ENCODE measurements around the gene BAZ1A. TPM values are rescaled to one million over a fixed set of nuclear protein-coding genes. Genes with fewer than 3 reads are reported as not detected.

BAZ1A gene
- total and polyA plus RNA-seq, 2 donors (not counting 1 experiment from before 2014, with no cell fraction given): 18.8 to 36.8 TPM

- H3K9me3 ChIP-seq (ENCODE audit: control extremely low read depth in 1 of 3, control insufficient read depth in 2 of 3, insufficient read depth in 1 of 3, low read length in 2 of 3): no peaks in the 10 kb centered on the region
- DNase-seq: no peak
- H3K27me3 ChIP-seq (replicated peaks in 1 of 4; ENCODE audit: control extremely low read depth in 1 of 4, control insufficient read depth in 3 of 4, insufficient read depth in 4 of 4, low read length in 3 of 4): no peaks in the 10 kb centered on the region
- no peak for ATAC-seq (ENCODE audit: low read depth)
- Mint-ChIP-seq H3K27me3 (no peaks in the 10 kb centered on the region), H3K4me3 (no peak overlapping the region), H3K9me3 (ENCODE audit: insufficient read depth) (no peaks in the 10 kb centered on the region), H3K4me1 (no peaks in the 10 kb centered on the region), H3K27ac (no peak overlapping the region)
- ChIA-PET CTCF (no interaction called here), POLR2A (no interaction called here)
- H3K27ac ChIP-seq (ENCODE audit: low read length in 2 of 2): no peak overlapping the region
- no peak overlapping the region for H3K4me2 ChIP-seq (replicated peaks; ENCODE audit: low read depth, low read length, poor library complexity, severe bottlenecking)
- TF ChIP-seq, protein P1, sequence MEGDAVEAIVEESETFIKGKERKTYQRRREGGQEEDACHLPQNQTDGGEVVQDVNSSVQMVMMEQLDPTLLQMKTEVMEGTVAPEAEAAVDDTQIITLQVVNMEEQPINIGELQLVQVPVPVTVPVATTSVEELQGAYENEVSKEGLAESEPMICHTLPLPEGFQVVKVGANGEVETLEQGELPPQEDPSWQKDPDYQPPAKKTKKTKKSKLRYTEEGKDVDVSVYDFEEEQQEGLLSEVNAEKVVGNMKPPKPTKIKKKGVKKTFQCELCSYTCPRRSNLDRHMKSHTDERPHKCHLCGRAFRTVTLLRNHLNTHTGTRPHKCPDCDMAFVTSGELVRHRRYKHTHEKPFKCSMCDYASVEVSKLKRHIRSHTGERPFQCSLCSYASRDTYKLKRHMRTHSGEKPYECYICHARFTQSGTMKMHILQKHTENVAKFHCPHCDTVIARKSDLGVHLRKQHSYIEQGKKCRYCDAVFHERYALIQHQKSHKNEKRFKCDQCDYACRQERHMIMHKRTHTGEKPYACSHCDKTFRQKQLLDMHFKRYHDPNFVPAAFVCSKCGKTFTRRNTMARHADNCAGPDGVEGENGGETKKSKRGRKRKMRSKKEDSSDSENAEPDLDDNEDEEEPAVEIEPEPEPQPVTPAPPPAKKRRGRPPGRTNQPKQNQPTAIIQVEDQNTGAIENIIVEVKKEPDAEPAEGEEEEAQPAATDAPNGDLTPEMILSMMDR (IDR thresholded peaks at IDR 0.05): no peak
- no peaks in the 10 kb centered on the region for H3K79me2 ChIP-seq (ENCODE audit: control insufficient read depth, insufficient read depth, low read length)
- no peaks in the 10 kb centered on the region for H4K20me1 ChIP-seq (ENCODE audit: control insufficient read depth, insufficient read depth, low read length, poor library complexity, severe bottlenecking)
- intact Hi-C loops (cut with micrococcal nuclease): no loop called here
- WGBS (ENCODE audit: insufficient coverage): 88% methylated on average over 3 of the region's 4 CpGs
- no peaks in the 10 kb centered on the region for H3K4me1 ChIP-seq (ENCODE audit: control insufficient read depth in 2 of 2, insufficient read depth in 2 of 2, low read length in 2 of 2)
- no peaks in the 10 kb centered on the region for H3K36me3 ChIP-seq (replicated peaks in 1 of 2; ENCODE audit: control extremely low read depth in 1 of 2, control insufficient read depth in 1 of 2, extremely low read depth in 1 of 2, insufficient read depth in 2 of 2, low read length in 1 of 2)
- H3K9ac ChIP-seq (ENCODE audit: low read length): no peak overlapping the region
- H2AFZ ChIP-seq (ENCODE audit: insufficient read depth, low read depth, low read length, poor library complexity, severe bottlenecking): no peak overlapping the region
- H3K4me3 ChIP-seq (ENCODE audit: control extremely low read depth in 1 of 5, extremely low read depth in 1 of 5, insufficient read depth in 1 of 5, low read depth in 2 of 5, low read length in 4 of 5): no peak overlapping the region
Measured at GRCh38 chr14:34906287-34906686, 31.1 kb upstream of the BAZ1A start.

GRCh38 chr14:34895277-34895676 lies 20.1 kb upstream of the BAZ1A start:
- CTCF ChIA-PET: no interaction called here

More at GRCh38 chr14:34895277-34895676, 20.1 kb upstream of the BAZ1A start:
- POLR2A ChIA-PET: no interaction called here
- no peaks in the 10 kb centered on the region for H3K27me3 Mint-ChIP-seq
- Histone ChIP-seq H3K4me2 (replicated peaks; ENCODE audit: low read depth, low read length, poor library complexity, severe bottlenecking) (no peak overlapping the region), H3K27me3 (replicated peaks in 1 of 4; ENCODE audit: control extremely low read depth in 1 of 4, control insufficient read depth in 3 of 4, insufficient read depth in 4 of 4, low read length in 3 of 4) (no peaks in the 10 kb centered on the region), H2AFZ (ENCODE audit: insufficient read depth, low read depth, low read length, poor library complexity, severe bottlenecking) (no peak overlapping the region), H3K4me1 (ENCODE audit: control insufficient read depth in 2 of 2, insufficient read depth in 2 of 2, low read length in 2 of 2) (peaks cover 0 to 4% of the 10 kb centered on the region in 2 donors), H3K4me3 (ENCODE audit: control extremely low read depth in 1 of 5, extremely low read depth in 1 of 5, insufficient read depth in 1 of 5, low read depth in 2 of 5, low read length in 4 of 5) (no peak overlapping the region), H3K36me3 (replicated peaks in 1 of 2; ENCODE audit: control extremely low read depth in 1 of 2, control insufficient read depth in 1 of 2, extremely low read depth in 1 of 2, insufficient read depth in 2 of 2, low read length in 1 of 2) (no peaks in the 10 kb centered on the region), H3K79me2 (ENCODE audit: control insufficient read depth, insufficient read depth, low read length) (no peaks in the 10 kb centered on the region), H3K9me3 (ENCODE audit: control extremely low read depth in 1 of 3, control insufficient read depth in 2 of 3, insufficient read depth in 1 of 3, low read length in 2 of 3) (no peaks in the 10 kb centered on the region), H3K9ac (ENCODE audit: low read length) (no peak overlapping the region), H3K27ac (ENCODE audit: low read length in 2 of 2) (no peak overlapping the region), H4K20me1 (ENCODE audit: control insufficient read depth, insufficient read depth, low read length, poor library complexity, severe bottlenecking) (no peaks in the 10 kb centered on the region)
- ATAC-seq (ENCODE audit: low read depth) (no peak), DNase-seq (no peak)
- peaks cover 5% of the 10 kb centered on the region for H3K4me1 Mint-ChIP-seq
- H3K4me3 Mint-ChIP-seq: no peak overlapping the region
- no peaks in the 10 kb centered on the region for H3K9me3 Mint-ChIP-seq (ENCODE audit: insufficient read depth)
- intact Hi-C loops (cut with micrococcal nuclease): no loop called here
- no CpG with 5 or more reads among the region's 3 CpGs for WGBS (ENCODE audit: insufficient coverage)
- no peak overlapping the region for H3K27ac Mint-ChIP-seq
- TF ChIP-seq EZH2 (IDR thresholded peaks at IDR 0.05; ENCODE audit: borderline replicate concordance, insufficient read depth, low read depth, low read length, poor library complexity, severe bottlenecking): no peak
